ENCODE measurements around the gene NFYA.

DNA sequence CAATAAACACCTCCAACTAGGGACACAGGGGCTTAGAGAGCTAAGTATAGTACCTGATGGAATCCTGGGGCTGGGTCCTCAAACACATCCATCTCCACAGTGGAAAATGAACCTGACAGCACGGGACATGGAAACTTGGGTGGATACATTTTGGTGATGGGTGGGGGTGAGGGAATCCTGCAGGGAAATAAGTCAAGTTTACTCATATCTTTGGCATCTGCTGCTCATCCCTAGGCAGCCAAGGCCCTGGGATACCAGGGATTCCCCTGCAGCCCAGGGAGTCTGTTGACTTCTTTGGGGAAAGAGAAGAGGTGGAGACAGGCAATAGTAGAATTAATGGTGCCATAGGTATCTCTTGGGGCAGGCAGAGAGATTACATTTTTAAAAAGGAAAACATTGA lies 13.2 kb upstream of the NFYA start:
- TF ChIP-seq, protein P1, sequence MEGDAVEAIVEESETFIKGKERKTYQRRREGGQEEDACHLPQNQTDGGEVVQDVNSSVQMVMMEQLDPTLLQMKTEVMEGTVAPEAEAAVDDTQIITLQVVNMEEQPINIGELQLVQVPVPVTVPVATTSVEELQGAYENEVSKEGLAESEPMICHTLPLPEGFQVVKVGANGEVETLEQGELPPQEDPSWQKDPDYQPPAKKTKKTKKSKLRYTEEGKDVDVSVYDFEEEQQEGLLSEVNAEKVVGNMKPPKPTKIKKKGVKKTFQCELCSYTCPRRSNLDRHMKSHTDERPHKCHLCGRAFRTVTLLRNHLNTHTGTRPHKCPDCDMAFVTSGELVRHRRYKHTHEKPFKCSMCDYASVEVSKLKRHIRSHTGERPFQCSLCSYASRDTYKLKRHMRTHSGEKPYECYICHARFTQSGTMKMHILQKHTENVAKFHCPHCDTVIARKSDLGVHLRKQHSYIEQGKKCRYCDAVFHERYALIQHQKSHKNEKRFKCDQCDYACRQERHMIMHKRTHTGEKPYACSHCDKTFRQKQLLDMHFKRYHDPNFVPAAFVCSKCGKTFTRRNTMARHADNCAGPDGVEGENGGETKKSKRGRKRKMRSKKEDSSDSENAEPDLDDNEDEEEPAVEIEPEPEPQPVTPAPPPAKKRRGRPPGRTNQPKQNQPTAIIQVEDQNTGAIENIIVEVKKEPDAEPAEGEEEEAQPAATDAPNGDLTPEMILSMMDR (conservative IDR thresholded peaks at IDR 0.05; ENCODE audit: low read length), result no peak
- no peak for TF ChIP-seq EZH2phosphoT487 (IDR thresholded peaks at IDR 0.05; ENCODE audit: borderline replicate concordance, low read depth, low read length)

Measured in OCI-LY7 (cell line).